GM23338 (cell line): ENCODE measurements around the gene PTPN21. TPM values are rescaled to one million over a fixed set of nuclear protein-coding genes. Genes with fewer than 3 reads are reported as not detected.

Experiments used
- ATAC-seq: fragments of 200-7000 bp; cut with Tn5 transposase; 3 replicates; pipeline ENCODE4 v1.9.1; 2020
- DNase-seq: peaks from one replicate; pipeline ENCODE4 v3.0.0-alpha.2; 2015; ENCODE audit warnings: low spot score
- H2AFZ ChIP-seq: fragments of 200-600 bp; sonication (generic); 2 replicates; pipeline ENCODE4 v1.8.0; 2016; ENCODE audit warnings: antibody characterized with exemption, mild to moderate bottlenecking, moderate library complexity
- H3F3A ChIP-seq: fragments of 200-600 bp; sonication (generic); replicated peaks from 2 replicates; pipeline ENCODE4 v1.8.0; 2017; ENCODE audit warnings: antibody characterized with exemption, mixed run types, low read depth
- H3K27ac ChIP-seq: fragments of 200-600 bp; sonication (generic); 2 replicates; pipeline ENCODE4 v1.6.1; 2016; ENCODE audit warnings: low read depth
- H3K27me3 ChIP-seq: fragments of 200-600 bp; sonication (generic); 2 replicates; pipeline ENCODE4 v1.8.0; 2016; ENCODE audit warnings: mild to moderate bottlenecking, mixed run types, moderate library complexity; ENCODE audit not compliant: insufficient read depth
- H3K36me3 ChIP-seq: fragments of 200-600 bp; sonication (generic); 2 replicates; pipeline ENCODE4 v1.8.0; 2016; ENCODE audit warnings: mild to moderate bottlenecking; ENCODE audit not compliant: insufficient read depth
- H3K4me1 ChIP-seq: fragments of 200-600 bp; sonication (generic); 2 replicates; pipeline ENCODE4 v1.8.0; 2016; ENCODE audit warnings: mild to moderate bottlenecking, moderate library complexity; ENCODE audit not compliant: insufficient read depth
- H3K4me2 ChIP-seq: fragments of 200-600 bp; sonication (generic); 2 replicates; pipeline ENCODE4 v1.7.1; 2017; ENCODE audit warnings: mixed run types
- H3K4me3 ChIP-seq: fragments of 200-600 bp; sonication (generic); 2 replicates; pipeline ENCODE4 v1.6.1; 2016; ENCODE audit warnings: mixed run types
- H3K79me2 ChIP-seq: fragments of 200-600 bp; sonication (generic); replicated peaks from 2 replicates; pipeline ENCODE4 v1.8.0; 2017; ENCODE audit warnings: mild to moderate bottlenecking; ENCODE audit not compliant: insufficient read depth
- H3K9me2 ChIP-seq: fragments of 200-600 bp; sonication (generic); 2 replicates; pipeline ENCODE4 v1.8.0; 2017; ENCODE audit not compliant: insufficient read depth
- H4K20me1 ChIP-seq: fragments of 200-600 bp; sonication (generic); replicated peaks from 2 replicates; pipeline ENCODE4 v1.8.0; 2017; ENCODE audit warnings: mild to moderate bottlenecking; ENCODE audit not compliant: insufficient read depth
- H3K27ac Mint-ChIP-seq: 2 replicates; pipeline ENCODE4 v1.8.0; 2020; ENCODE audit warnings: inconsistent platforms, mild to moderate bottlenecking, moderate library complexity, mixed read lengths
- H3K27me3 Mint-ChIP-seq: 3 replicates; pipeline ENCODE4 v1.8.0; 2022; ENCODE audit warnings: low read depth, mild to moderate bottlenecking, moderate library complexity, mixed read lengths, inconsistent platforms; ENCODE audit not compliant: insufficient read depth, poor library complexity
- H3K36me3 Mint-ChIP-seq: 3 replicates; pipeline ENCODE4 v1.8.0; 2021; ENCODE audit warnings: low read depth, mild to moderate bottlenecking, inconsistent platforms, moderate library complexity, mixed read lengths
- H3K4me1 Mint-ChIP-seq: 3 replicates; pipeline ENCODE4 v1.8.0; 2020; ENCODE audit warnings: mild to moderate bottlenecking, inconsistent platforms, mixed read lengths
- H3K4me3 Mint-ChIP-seq: 3 replicates; pipeline ENCODE4 v1.8.0; 2021; ENCODE audit warnings: moderate library complexity, mild to moderate bottlenecking, inconsistent platforms, mixed read lengths
- H3K9me3 Mint-ChIP-seq: 3 replicates; pipeline ENCODE4 v1.8.0; 2020; ENCODE audit warnings: moderate library complexity, mild to moderate bottlenecking, inconsistent platforms, mixed read lengths
- EZH2 ChIP-seq: fragments of 200-600 bp; sonication (generic); IDR thresholded peaks from one replicate; pipeline ENCODE4 v1.8.0; 2017; ENCODE audit warnings: antibody characterized with exemption, mild to moderate bottlenecking, low read depth; ENCODE audit not compliant: unreplicated experiment
- REST ChIP-seq: IDR thresholded peaks from one replicate; pipeline ENCODE4 v1.6.1; 2018; ENCODE audit warnings: antibody characterized with exemption; ENCODE audit not compliant: unreplicated experiment
- STAT1 ChIP-seq: IDR thresholded peaks from one replicate; pipeline ENCODE4 v1.6.1; 2016; ENCODE audit warnings: antibody characterized with exemption; ENCODE audit not compliant: unreplicated experiment
- ZNF462 ChIP-seq: fragments of 250-450 bp; sonication (Bioruptor Pico); IDR thresholded peaks from 2 replicates; pipeline ENCODE4 v1.5.0; 2020; ENCODE audit warnings: mild to moderate bottlenecking, moderate library complexity
- polyA plus RNA-seq: library from polyadenylated mRNA; unstranded; fragments of >200 nt; fragmentation: Nextera tagmentation; extraction: Ambion mirVana; gene quantifications from 2 replicates; pipeline ENCODE4 v1.2.1, GENCODE V29; 2016
- total RNA-seq: library from RNA; depleted of rRNA; stranded (reverse); fragments of >200 nt; shearing (Covaris generic); gene quantifications from 2 replicates; pipeline ENCODE4 v1.2.3, GENCODE V29; 2014
- TF ChIP-seq, protein P1 (sequence below), 2 experiments: fragments of 200-600 bp in 1 of 2; sonication (generic) in 1 of 2; conservative IDR thresholded peaks; 2 replicates each; pipeline versions ENCODE4 v1.5.1 to v1.6.1; 2016 to 2017; ENCODE audit warnings: antibody characterized with exemption in 2 of 2, low read depth in 2 of 2, mild to moderate bottlenecking in 2 of 2, moderate library complexity in 1 of 2
- TF ChIP-seq, protein P2 (sequence below): IDR thresholded peaks from 2 replicates; pipeline ENCODE4 v1.6.1; 2016; ENCODE audit warnings: antibody characterized with exemption

The PTPN21 gene
- total and polyA plus RNA-seq, 2 experiments from 2014 or later, result 2.7 to 5.6 TPM

DNA sequence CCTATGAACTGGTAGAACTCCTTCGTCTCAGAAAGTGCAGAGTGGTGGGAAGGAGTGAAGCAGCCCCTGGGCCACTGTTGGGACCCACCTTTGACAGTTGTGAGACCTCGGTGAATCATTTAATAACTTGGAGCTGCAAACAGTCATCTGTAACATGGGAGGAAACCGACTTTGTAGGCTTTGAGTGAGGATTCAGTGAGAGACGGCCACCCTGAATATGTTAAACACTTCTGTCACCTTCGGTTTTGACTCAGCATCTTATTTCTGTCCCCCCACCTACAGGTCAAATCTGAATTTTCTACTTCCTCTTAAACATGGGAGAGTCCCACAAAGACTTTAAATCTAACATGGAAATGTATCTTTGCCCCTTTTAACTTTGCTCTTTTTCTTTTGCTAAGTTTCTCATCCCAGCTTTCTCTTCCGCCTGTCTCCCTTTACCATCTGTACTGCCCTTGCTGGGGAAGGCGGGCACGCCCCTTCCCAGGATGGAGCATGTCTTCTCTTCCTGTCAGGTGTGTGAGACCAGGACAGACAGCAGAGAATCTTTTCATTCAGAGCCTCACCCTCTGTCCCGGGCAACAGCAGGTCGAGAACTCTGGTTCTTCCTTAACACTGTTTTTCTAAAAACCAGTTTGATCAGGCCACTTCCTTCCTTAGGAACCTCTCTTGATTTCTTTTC, 45.1 kb upstream of the PTPN21 start:
- Histone ChIP-seq H3K36me3 (peaks cover 42% of the 10 kb centered on the region), H2AFZ (no peak overlapping the region), H3K4me1 (no peaks in the 10 kb centered on the region), H3K4me2 (no peak overlapping the region), H3K4me3 (no peak overlapping the region), H4K20me1 (no peaks in the 10 kb centered on the region; the same call in 1 of the 2 replicates), H3K79me2 (peaks cover 7% of the 10 kb centered on the region; the same call in 1 of the 2 replicates), H3K9me2 (no peaks in the 10 kb centered on the region), H3F3A (no peaks in the 10 kb centered on the region), H3K27ac (peak overlapping the region; percentile 39; the same call in 1 of the 2 replicates), H3K27me3 (no peaks in the 10 kb centered on the region)
- DNase-seq (no peak), ATAC-seq (no peak)
- TF ChIP-seq REST, result no peak
- TF ChIP-seq, protein P1, sequence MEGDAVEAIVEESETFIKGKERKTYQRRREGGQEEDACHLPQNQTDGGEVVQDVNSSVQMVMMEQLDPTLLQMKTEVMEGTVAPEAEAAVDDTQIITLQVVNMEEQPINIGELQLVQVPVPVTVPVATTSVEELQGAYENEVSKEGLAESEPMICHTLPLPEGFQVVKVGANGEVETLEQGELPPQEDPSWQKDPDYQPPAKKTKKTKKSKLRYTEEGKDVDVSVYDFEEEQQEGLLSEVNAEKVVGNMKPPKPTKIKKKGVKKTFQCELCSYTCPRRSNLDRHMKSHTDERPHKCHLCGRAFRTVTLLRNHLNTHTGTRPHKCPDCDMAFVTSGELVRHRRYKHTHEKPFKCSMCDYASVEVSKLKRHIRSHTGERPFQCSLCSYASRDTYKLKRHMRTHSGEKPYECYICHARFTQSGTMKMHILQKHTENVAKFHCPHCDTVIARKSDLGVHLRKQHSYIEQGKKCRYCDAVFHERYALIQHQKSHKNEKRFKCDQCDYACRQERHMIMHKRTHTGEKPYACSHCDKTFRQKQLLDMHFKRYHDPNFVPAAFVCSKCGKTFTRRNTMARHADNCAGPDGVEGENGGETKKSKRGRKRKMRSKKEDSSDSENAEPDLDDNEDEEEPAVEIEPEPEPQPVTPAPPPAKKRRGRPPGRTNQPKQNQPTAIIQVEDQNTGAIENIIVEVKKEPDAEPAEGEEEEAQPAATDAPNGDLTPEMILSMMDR (conservative IDR thresholded peaks at IDR 0.05; ENCODE audit: low read depth in 2 of 2), result no peak
- TF ChIP-seq STAT1, result no peak
- no peak for TF ChIP-seq EZH2
- no peak for TF ChIP-seq ZNF462 (CRISPR knock-in tag)
- TF ChIP-seq, protein P2, sequence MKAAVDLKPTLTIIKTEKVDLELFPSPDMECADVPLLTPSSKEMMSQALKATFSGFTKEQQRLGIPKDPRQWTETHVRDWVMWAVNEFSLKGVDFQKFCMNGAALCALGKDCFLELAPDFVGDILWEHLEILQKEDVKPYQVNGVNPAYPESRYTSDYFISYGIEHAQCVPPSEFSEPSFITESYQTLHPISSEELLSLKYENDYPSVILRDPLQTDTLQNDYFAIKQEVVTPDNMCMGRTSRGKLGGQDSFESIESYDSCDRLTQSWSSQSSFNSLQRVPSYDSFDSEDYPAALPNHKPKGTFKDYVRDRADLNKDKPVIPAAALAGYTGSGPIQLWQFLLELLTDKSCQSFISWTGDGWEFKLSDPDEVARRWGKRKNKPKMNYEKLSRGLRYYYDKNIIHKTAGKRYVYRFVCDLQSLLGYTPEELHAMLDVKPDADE, result no peak
- peaks cover 75% of the 10 kb centered on the region for H3K36me3 Mint-ChIP-seq
- H3K4me3 Mint-ChIP-seq, result no peak overlapping the region
- peaks cover 2% of the 10 kb centered on the region for H3K27me3 Mint-ChIP-seq
- no peaks in the 10 kb centered on the region for H3K9me3 Mint-ChIP-seq
- no peak overlapping the region for H3K27ac Mint-ChIP-seq
- peaks cover 6% of the 10 kb centered on the region; the same call in 2 of the 3 replicates for H3K4me1 Mint-ChIP-seq
